PC-9 (cell line): ENCODE results near the gene SLC6A18. TPM values are rescaled to one million over a fixed set of nuclear protein-coding genes. Genes with fewer than 3 reads are reported as not detected.

Source experiments
- BruUV-seq: library from RNA; stranded (reverse); fragments of 400-500 nt; replicated peaks from 2 replicates; lab custom pipeline; 2021; lab: Mats Ljungman, UMichigan
- CTCF ChIA-PET: fragments of 300-600 bp; sonication (Branson Sonifier 250); formaldehyde crosslinking; loops from one replicate; lab custom pipeline; 2022; ENCODE audit warnings: antibody characterized with exemption; lab: Charles Lee
- POLR2A ChIA-PET: fragments of 300-600 bp; sonication (Branson Sonifier 250); formaldehyde crosslinking; loops from one replicate; lab custom pipeline; 2022; ENCODE audit warnings: antibody characterized with exemption; ENCODE audit not compliant: unreplicated experiment; lab: Charles Lee
- DNase-seq, 2 experiments: peaks; one replicate each; pipeline versions ENCODE4 v3.0.0 to v3.0.0-alpha.2; 2015 to 2022; ENCODE audit warnings: mixed read lengths in 1 of 2
- H2AFZ ChIP-seq: fragments of 200-600 bp; sonication (generic); 2 replicates; pipeline ENCODE4 v1.8.1; 2017; ENCODE audit warnings: antibody characterized with exemption
- H3F3A ChIP-seq: fragments of 200-600 bp; sonication (generic); 2 replicates; pipeline ENCODE4 v1.8.1; 2017; ENCODE audit warnings: antibody characterized with exemption, mild to moderate bottlenecking, low read depth; ENCODE audit not compliant: insufficient read depth
- H3K27ac ChIP-seq: fragments of 200-600 bp; sonication (generic); 2 replicates; pipeline ENCODE4 v1.6.1; 2016; ENCODE audit warnings: mixed run types
- H3K27me3 ChIP-seq: fragments of 200-600 bp; sonication (generic); 2 replicates; pipeline ENCODE4 v1.6.1; 2016; ENCODE audit warnings: low read depth, mixed run types; ENCODE audit not compliant: insufficient read depth
- H3K36me3 ChIP-seq: fragments of 200-600 bp; sonication (generic); 2 replicates; pipeline ENCODE4 v1.6.1; 2016; ENCODE audit warnings: low read depth, mixed run types
- H3K4me1 ChIP-seq: fragments of 200-600 bp; sonication (generic); replicated peaks from 2 replicates; pipeline ENCODE4 v1.6.1; 2016; ENCODE audit warnings: mixed run types; ENCODE audit not compliant: insufficient read depth
- H3K4me2 ChIP-seq: fragments of 200-600 bp; sonication (generic); 2 replicates; pipeline ENCODE4 v1.6.1; 2017; ENCODE audit warnings: mixed run types
- H3K4me3 ChIP-seq: fragments of 200-600 bp; sonication (generic); 2 replicates; pipeline ENCODE4 v1.6.1; 2016; ENCODE audit warnings: mixed run types
- H3K79me2 ChIP-seq: fragments of 200-600 bp; sonication (generic); 2 replicates; pipeline ENCODE4 v1.6.1; 2017; ENCODE audit warnings: low read depth, mixed run types
- H3K9me2 ChIP-seq: fragments of 200-600 bp; sonication (generic); 2 replicates; pipeline ENCODE4 v1.8.1; 2017; ENCODE audit warnings: mild to moderate bottlenecking; ENCODE audit not compliant: insufficient read depth
- H3K9me3 ChIP-seq: fragments of 200-600 bp; sonication (generic); 2 replicates; pipeline ENCODE4 v1.8.1; 2016; ENCODE audit warnings: low read depth; ENCODE audit not compliant: insufficient read depth
- H4K20me1 ChIP-seq: fragments of 200-600 bp; sonication (generic); 2 replicates; pipeline ENCODE4 v1.8.1; 2017; ENCODE audit not compliant: insufficient read depth
- CTCF ChIP-seq: fragments of 200-600 bp; sonication (generic); conservative IDR thresholded peaks from 2 replicates; pipeline ENCODE4 v1.6.1; 2017; ENCODE audit warnings: mixed run types, antibody characterized with exemption, mild to moderate bottlenecking, moderate library complexity
- EZH2 ChIP-seq: fragments of 200-600 bp; sonication (generic); IDR thresholded peaks from 2 replicates; pipeline ENCODE4 v1.8.0; 2017; ENCODE audit warnings: antibody characterized with exemption, low read depth
- intact Hi-C: fragments of 100-400 bp; cut with micrococcal nuclease; formaldehyde crosslinking; loops from one replicate; pipeline ENCODE4 v1.10.0; 2022; ENCODE audit not compliant: unreplicated experiment
- total RNA-seq: library from RNA; stranded (reverse); gene quantifications from 2 replicates; pipeline ENCODE4 v1.2.3, GENCODE V29; 2021

SLC6A18 gene
- total RNA-seq, 1 experiment from 2014 or later, result not detected

- CTCF ChIA-PET, result no interaction called here
- Histone ChIP-seq H3K4me1 (no peaks in the 10 kb centered on the region), H3F3A (peaks cover 10% of the 10 kb centered on the region), H3K4me2 (no peak overlapping the region), H3K4me3 (no peak overlapping the region), H3K9me3 (peaks cover 5% of the 10 kb centered on the region; the same call in 1 of the 2 replicates), H2AFZ (no peak overlapping the region), H3K79me2 (no peaks in the 10 kb centered on the region), H3K9me2 (no peaks in the 10 kb centered on the region), H4K20me1 (no peaks in the 10 kb centered on the region; the same call in 1 of the 2 replicates), H3K27ac (no peak overlapping the region), H3K36me3 (no peaks in the 10 kb centered on the region), H3K27me3 (peaks cover 93% of the 10 kb centered on the region)
- POLR2A ChIA-PET, result no interaction called here
- no peak for DNase-seq
- intact Hi-C loops, result no loop called here
- BruUV-seq, result no TSS peak
- no peak for TF ChIP-seq CTCF
- TF ChIP-seq EZH2, result no peak
Measured at GRCh38 chr5:1218351-1219080, 6.7 kb upstream of the SLC6A18 start.

- Histone ChIP-seq H3F3A (peaks cover 10% of the 10 kb centered on the region), H3K4me3 (no peak overlapping the region), H3K4me2 (no peak overlapping the region), H3K9me2 (no peaks in the 10 kb centered on the region), H3K27me3 (peaks cover 95% of the 10 kb centered on the region), H3K36me3 (no peaks in the 10 kb centered on the region), H2AFZ (no peak overlapping the region), H3K9me3 (peaks cover 5% of the 10 kb centered on the region; the same call in 1 of the 2 replicates), H3K4me1 (no peaks in the 10 kb centered on the region), H3K27ac (no peak overlapping the region), H3K79me2 (no peaks in the 10 kb centered on the region), H4K20me1 (peaks cover under 1% of the 10 kb centered on the region)
- ChIA-PET CTCF (no interaction called here), POLR2A (no interaction called here)
- no TSS peak for BruUV-seq
- TF ChIP-seq CTCF (no peak), EZH2 (peak; percentile 79; the same call in 1 of the 2 replicates)
- intact Hi-C loops, result no loop called here
- no peak for DNase-seq
Measured at GRCh38 chr5:1219098-1219767, 5.9 kb upstream of the SLC6A18 start.

- H3K4me3 ChIP-seq, result no peak overlapping the region
- no TSS peak for BruUV-seq
- H3K9me3 ChIP-seq, result peaks cover 5% of the 10 kb centered on the region; the same call in 1 of the 2 replicates
- no peaks in the 10 kb centered on the region for H3K9me2 ChIP-seq
- POLR2A ChIA-PET, result no interaction called here
- no peak; the same call in 1 of the 2 replicates for TF ChIP-seq EZH2
- no peak for TF ChIP-seq CTCF
- DNase-seq, result no peak
- H3K79me2 ChIP-seq, result no peaks in the 10 kb centered on the region
- no peak overlapping the region for H3K27ac ChIP-seq
- no peaks in the 10 kb centered on the region for H3K36me3 ChIP-seq
- no peaks in the 10 kb centered on the region for H3K4me1 ChIP-seq
- H3K27me3 ChIP-seq, result peaks cover 97% of the 10 kb centered on the region
- no peak overlapping the region for H3K4me2 ChIP-seq
- intact Hi-C loops, result no loop called here
- H2AFZ ChIP-seq, result no peak overlapping the region
- CTCF ChIA-PET, result no interaction called here
- H3F3A ChIP-seq, result peaks cover 10% of the 10 kb centered on the region
- H4K20me1 ChIP-seq, result peaks cover 6% of the 10 kb centered on the region
Measured at GRCh38 chr5:1219768-1220100, 5.4 kb upstream of the SLC6A18 start.
